GM06990 (cell line): Measurements from ENCODE around the gene TMEM170B.

Experiments used
- DNase-seq: peaks from one replicate; pipeline ENCODE4 v3.0.0-alpha.2; 2011; ENCODE audit not compliant: insufficient read length; ENCODE audit errors: extremely low read depth
- H3K27me3 ChIP-seq: replicated peaks from 2 replicates; pipeline ENCODE4 v1.6.0; 2011; ENCODE audit warnings: low read length; ENCODE audit not compliant: control insufficient read depth, insufficient read depth
- H3K36me3 ChIP-seq: 2 replicates; pipeline ENCODE4 v1.5.1; 2011; ENCODE audit warnings: low read length; ENCODE audit not compliant: control insufficient read depth, insufficient read depth
- H3K4me3 ChIP-seq: replicated peaks from 2 replicates; pipeline ENCODE4 v1.5.1; 2011; ENCODE audit warnings: low read depth, mild to moderate bottlenecking, control low read depth, low read length
- CTCF ChIP-seq: IDR thresholded peaks from 2 replicates; pipeline ENCODE4 v1.5.1; 2011; ENCODE audit warnings: low read length, control low read depth, mild to moderate bottlenecking, inconsistent platforms; ENCODE audit not compliant: insufficient read depth, poor library complexity, severe bottlenecking

The TMEM170B gene

GRCh38 chr6:11623272-11623671 lies 85.7 kb downstream of the TMEM170B start:
- Histone ChIP-seq H3K36me3 (no peaks in the 10 kb centered on the region), H3K27me3 (no peaks in the 10 kb centered on the region), H3K4me3 (no peak overlapping the region)
- no peak for TF ChIP-seq CTCF
- DNase-seq: no peak

- no peaks in the 10 kb centered on the region for H3K27me3 ChIP-seq
- DNase-seq: no peak
- no peak for TF ChIP-seq CTCF
These were observed 87.8 kb downstream of the TMEM170B start for GRCh38 chr6:11625302-11625701.

GRCh38 chr6:11626356-11626755 lies 88.8 kb downstream of the TMEM170B start:
- TF ChIP-seq CTCF: no peak
- no peaks in the 10 kb centered on the region for H3K27me3 ChIP-seq
- no peaks in the 10 kb centered on the region for H3K36me3 ChIP-seq
- no peak overlapping the region for H3K4me3 ChIP-seq
- no peak for DNase-seq

More at GRCh38 chr6:11625302-11625701, 87.8 kb downstream of the TMEM170B start:
- no peak overlapping the region for H3K4me3 ChIP-seq
- H3K36me3 ChIP-seq: no peaks in the 10 kb centered on the region

- no peaks in the 10 kb centered on the region for H3K27me3 ChIP-seq
- no peaks in the 10 kb centered on the region for H3K36me3 ChIP-seq
- DNase-seq: no peak
- H3K4me3 ChIP-seq: no peak overlapping the region
- TF ChIP-seq CTCF: no peak
These were observed 91.0 kb downstream of the TMEM170B start for GRCh38 chr6:11628562-11628961.

GRCh38 chr6:11631008-11631407 lies 93.5 kb downstream of the TMEM170B start:
- no peak for TF ChIP-seq CTCF
- H3K4me3 ChIP-seq: no peak overlapping the region
- H3K27me3 ChIP-seq: no peaks in the 10 kb centered on the region
- DNase-seq: no peak
- H3K36me3 ChIP-seq: no peaks in the 10 kb centered on the region

GRCh38 chr6:11631539-11631938 lies 94.0 kb downstream of the TMEM170B start:
- Histone ChIP-seq H3K27me3 (no peaks in the 10 kb centered on the region), H3K36me3 (no peaks in the 10 kb centered on the region)

More at GRCh38 chr6:11631539-11631938, 94.0 kb downstream of the TMEM170B start:
- TF ChIP-seq CTCF: no peak
- H3K4me3 ChIP-seq: no peak overlapping the region
- no peak for DNase-seq
